Neural progenitor cell (in vitro differentiated cells): ENCODE results near the gene TREH. TPM values are rescaled to one million over a fixed set of nuclear protein-coding genes. Genes with fewer than 3 reads are reported as not detected.
A peak's percentile ranks its signal among the peaks of the same experiment; 100 is the strongest.

Experiments used
- DNase-seq: peaks from one replicate; pipeline ENCODE4 v3.0.0-alpha.2; 2016; ENCODE audit warnings: low spot score
- H2AFZ ChIP-seq: fragments of 200-600 bp; sonication (generic); replicated peaks from 2 replicates; pipeline ENCODE4 v1.6.1; 2016; ENCODE audit warnings: antibody characterized with exemption
- H3F3A ChIP-seq: fragments of 200-600 bp; sonication (generic); 2 replicates; pipeline ENCODE4 v1.6.1; 2016; ENCODE audit warnings: antibody characterized with exemption, low read depth
- H3K27ac ChIP-seq: fragments of 200-600 bp; sonication (generic); 2 replicates; pipeline ENCODE4 v1.5.1; 2016; ENCODE audit warnings: mild to moderate bottlenecking
- H3K27me3 ChIP-seq: fragments of 200-600 bp; sonication (generic); 2 replicates; pipeline ENCODE4 v1.6.1; 2016; ENCODE audit warnings: mild to moderate bottlenecking, moderate library complexity
- H3K36me3 ChIP-seq: fragments of 200-600 bp; sonication (generic); 2 replicates; pipeline ENCODE4 v1.5.1; 2016
- H3K4me1 ChIP-seq: fragments of 200-600 bp; sonication (generic); 2 replicates; pipeline ENCODE4 v1.6.1; 2016; ENCODE audit warnings: mixed run types
- H3K4me2 ChIP-seq: fragments of 200-600 bp; sonication (generic); 2 replicates; pipeline ENCODE4 v1.6.1; 2016
- H3K4me3 ChIP-seq: fragments of 200-600 bp; sonication (generic); 2 replicates; pipeline ENCODE4 v1.5.1; 2016
- H3K79me2 ChIP-seq: fragments of 200-600 bp; sonication (generic); 2 replicates; pipeline ENCODE4 v1.6.1; 2016; ENCODE audit warnings: low read depth
- H3K9ac ChIP-seq: fragments of 200-600 bp; sonication (generic); 2 replicates; pipeline ENCODE4 v1.6.1; 2016
- H3K9me3 ChIP-seq: fragments of 200-600 bp; sonication (generic); 2 replicates; pipeline ENCODE4 v1.5.1; 2016; ENCODE audit warnings: low read depth
- H4K20me1 ChIP-seq: fragments of 200-600 bp; sonication (generic); 2 replicates; pipeline ENCODE4 v1.6.1; 2016; ENCODE audit warnings: low read depth
- H3K27ac Mint-ChIP-seq: 3 replicates; pipeline ENCODE4 v1.8.0; 2021; ENCODE audit warnings: mixed read lengths
- H3K27me3 Mint-ChIP-seq: 2 replicates; pipeline ENCODE4 v1.8.0; 2022; ENCODE audit warnings: low read depth, mild to moderate bottlenecking, inconsistent platforms, moderate library complexity, mixed read lengths; ENCODE audit not compliant: insufficient read depth
- H3K36me3 Mint-ChIP-seq: 3 replicates; pipeline ENCODE4 v1.8.0; 2021; ENCODE audit warnings: mixed read lengths
- H3K4me1 Mint-ChIP-seq: 3 replicates; pipeline ENCODE4 v1.8.0; 2021; ENCODE audit warnings: mixed read lengths
- H3K4me3 Mint-ChIP-seq: 3 replicates; pipeline ENCODE4 v1.8.0; 2021; ENCODE audit warnings: mild to moderate bottlenecking, moderate library complexity, mixed read lengths
- H3K9me3 Mint-ChIP-seq: 3 replicates; pipeline ENCODE4 v1.8.0; 2020; ENCODE audit warnings: mixed read lengths
- EZH2 ChIP-seq: fragments of 200-600 bp; sonication (generic); IDR thresholded peaks from 2 replicates; pipeline ENCODE4 v1.6.1; 2017; ENCODE audit warnings: antibody characterized with exemption, mild to moderate bottlenecking, moderate library complexity
- EZH2phosphoT487 ChIP-seq: fragments of 200-600 bp; sonication (generic); IDR thresholded peaks from 2 replicates; pipeline ENCODE4 v1.6.1; 2017; ENCODE audit warnings: antibody characterized with exemption
- total RNA-seq: library from RNA; depleted of rRNA; stranded (reverse); fragments of >200 nt; gene quantifications from 2 replicates; pipeline ENCODE4 v1.2.3, GENCODE V29; 2015; ENCODE audit warnings: low replicate concordance
- TF ChIP-seq, protein P1 (sequence below): fragments of 200-600 bp; sonication (generic); IDR thresholded peaks from 2 replicates; pipeline ENCODE4 v1.5.1; 2017; ENCODE audit warnings: antibody characterized with exemption, mild to moderate bottlenecking

Gene TREH
- total RNA-seq, 1 donor from 2014 or later = not detected

- H3K4me3 ChIP-seq = no peak overlapping the region
- DNase-seq = no peak
- Mint-ChIP-seq H3K9me3 (no peaks in the 10 kb centered on the region), H3K36me3 (peaks cover 23% of the 10 kb centered on the region), H3K27me3 (peaks cover 7% of the 10 kb centered on the region), H3K4me1 (peaks cover 15% of the 10 kb centered on the region), H3K27ac (peak overlapping the region; percentile 10), H3K4me3 (no peak overlapping the region)
- no peak overlapping the region for H3K9ac ChIP-seq
- peaks cover 19% of the 10 kb centered on the region for H3F3A ChIP-seq
- no peak overlapping the region for H3K4me2 ChIP-seq
- no peak overlapping the region for H2AFZ ChIP-seq
- no peak overlapping the region for H3K27ac ChIP-seq
- H3K36me3 ChIP-seq = no peaks in the 10 kb centered on the region
- peaks cover 11% of the 10 kb centered on the region for H4K20me1 ChIP-seq
- TF ChIP-seq EZH2phosphoT487 = no peak
- TF ChIP-seq EZH2 = no peak
- TF ChIP-seq, protein P1, sequence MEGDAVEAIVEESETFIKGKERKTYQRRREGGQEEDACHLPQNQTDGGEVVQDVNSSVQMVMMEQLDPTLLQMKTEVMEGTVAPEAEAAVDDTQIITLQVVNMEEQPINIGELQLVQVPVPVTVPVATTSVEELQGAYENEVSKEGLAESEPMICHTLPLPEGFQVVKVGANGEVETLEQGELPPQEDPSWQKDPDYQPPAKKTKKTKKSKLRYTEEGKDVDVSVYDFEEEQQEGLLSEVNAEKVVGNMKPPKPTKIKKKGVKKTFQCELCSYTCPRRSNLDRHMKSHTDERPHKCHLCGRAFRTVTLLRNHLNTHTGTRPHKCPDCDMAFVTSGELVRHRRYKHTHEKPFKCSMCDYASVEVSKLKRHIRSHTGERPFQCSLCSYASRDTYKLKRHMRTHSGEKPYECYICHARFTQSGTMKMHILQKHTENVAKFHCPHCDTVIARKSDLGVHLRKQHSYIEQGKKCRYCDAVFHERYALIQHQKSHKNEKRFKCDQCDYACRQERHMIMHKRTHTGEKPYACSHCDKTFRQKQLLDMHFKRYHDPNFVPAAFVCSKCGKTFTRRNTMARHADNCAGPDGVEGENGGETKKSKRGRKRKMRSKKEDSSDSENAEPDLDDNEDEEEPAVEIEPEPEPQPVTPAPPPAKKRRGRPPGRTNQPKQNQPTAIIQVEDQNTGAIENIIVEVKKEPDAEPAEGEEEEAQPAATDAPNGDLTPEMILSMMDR = no peak
- H3K9me3 ChIP-seq = no peaks in the 10 kb centered on the region
- H3K79me2 ChIP-seq = no peaks in the 10 kb centered on the region
- H3K27me3 ChIP-seq = no peaks in the 10 kb centered on the region
- H3K4me1 ChIP-seq = peaks cover 10% of the 10 kb centered on the region
Observed at GRCh38 chr11:118629761-118630661, 49.4 kb downstream of the TREH start.

GRCh38 chr11:118628861-118629549 lies 50.4 kb downstream of the TREH start:
- Mint-ChIP-seq H3K9me3 (no peaks in the 10 kb centered on the region), H3K36me3 (peaks cover 23% of the 10 kb centered on the region), H3K4me1 (peaks cover 11% of the 10 kb centered on the region), H3K27me3 (peaks cover 7% of the 10 kb centered on the region), H3K27ac (no peak overlapping the region), H3K4me3 (no peak overlapping the region)
- Histone ChIP-seq H3K79me2 (peaks cover 3% of the 10 kb centered on the region), H3K9me3 (no peaks in the 10 kb centered on the region), H2AFZ (no peak overlapping the region), H3K27me3 (no peaks in the 10 kb centered on the region), H3K4me2 (no peak overlapping the region), H4K20me1 (peaks cover 9% of the 10 kb centered on the region), H3K9ac (no peak overlapping the region), H3K27ac (no peak overlapping the region), H3K4me3 (no peak overlapping the region), H3F3A (peaks cover 9% of the 10 kb centered on the region), H3K36me3 (no peaks in the 10 kb centered on the region), H3K4me1 (peaks cover under 1% of the 10 kb centered on the region)
- DNase-seq = no peak
- no peak for TF ChIP-seq EZH2
- TF ChIP-seq EZH2phosphoT487 = no peak
- TF ChIP-seq, protein P1 = no peak

DNA sequence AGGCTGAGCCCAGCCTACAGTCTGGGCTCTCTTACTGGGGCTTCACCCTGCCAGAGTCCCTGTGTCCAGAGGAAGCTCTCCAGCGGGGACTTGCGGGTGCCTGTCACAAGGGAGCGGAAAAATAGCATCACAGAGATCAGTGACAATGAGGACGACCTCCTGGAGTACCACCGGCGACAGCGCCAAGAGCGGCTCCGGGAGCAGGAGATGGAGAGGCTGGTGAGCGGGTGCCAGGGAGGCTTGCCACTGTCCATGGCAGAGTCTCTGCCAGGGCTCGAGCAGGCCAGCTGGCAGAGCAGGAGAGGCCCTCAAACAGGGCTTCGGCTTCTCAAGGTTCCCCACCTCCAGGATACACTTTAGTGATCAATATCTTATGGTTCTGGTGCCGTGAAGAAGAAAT lies 51.0 kb downstream of the TREH start:
- Histone ChIP-seq H3K27me3 (no peaks in the 10 kb centered on the region), H3K4me2 (no peak overlapping the region), H3K9ac (no peak overlapping the region), H3K36me3 (no peaks in the 10 kb centered on the region), H2AFZ (no peak overlapping the region), H3K9me3 (no peaks in the 10 kb centered on the region), H3K4me1 (no peaks in the 10 kb centered on the region), H3K79me2 (peaks cover 9% of the 10 kb centered on the region), H3F3A (peaks cover 5% of the 10 kb centered on the region), H3K27ac (no peak overlapping the region), H3K4me3 (no peak overlapping the region), H4K20me1 (peaks cover 10% of the 10 kb centered on the region)
- H3K4me1 Mint-ChIP-seq = peaks cover 10% of the 10 kb centered on the region
- H3K9me3 Mint-ChIP-seq = no peaks in the 10 kb centered on the region
- H3K36me3 Mint-ChIP-seq = peaks cover 25% of the 10 kb centered on the region
- DNase-seq = no peak
- H3K4me3 Mint-ChIP-seq = no peak overlapping the region
- H3K27me3 Mint-ChIP-seq = peaks cover 7% of the 10 kb centered on the region
- no peak overlapping the region for H3K27ac Mint-ChIP-seq
- no peak for TF ChIP-seq EZH2
- TF ChIP-seq, protein P1 = no peak
- TF ChIP-seq EZH2phosphoT487 = no peak
